ENCODE results near the gene LCE7A.

The LCE7A gene

DNA sequence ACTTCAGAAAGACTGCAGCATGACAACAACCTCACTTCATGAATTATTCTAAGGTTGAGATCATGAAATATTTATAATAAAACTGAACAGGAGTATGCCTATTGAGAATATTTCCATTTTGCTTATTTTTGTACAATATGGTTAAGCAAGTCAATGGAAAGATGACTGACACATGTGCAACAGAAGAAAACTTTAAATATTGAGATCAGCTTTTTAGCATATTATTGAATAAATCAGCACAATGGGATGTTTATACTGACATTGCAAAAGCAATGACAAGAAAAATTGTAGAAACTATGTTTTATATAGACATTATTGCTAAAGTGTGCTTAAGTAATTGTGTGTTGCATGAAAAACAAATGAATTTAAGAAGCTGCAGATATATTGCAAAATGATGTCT, 4.6 kb downstream of the LCE7A start:
- DNase-seq (ENCODE audit: low spot score in 2 of 2) (no peak), ATAC-seq (replicated peaks; ENCODE audit: extremely low read depth, poor library complexity, severe bottlenecking) (no peak)
- Mint-ChIP-seq H3K27ac (ENCODE audit: low read depth) (no peak overlapping the region), H3K9me3 (no peaks in the 10 kb centered on the region), H3K27me3 (peaks cover 11% of the 10 kb centered on the region), H3K4me3 (no peak overlapping the region), H3K4me1 (no peaks in the 10 kb centered on the region), H3K36me3 (ENCODE audit: insufficient read depth) (no peaks in the 10 kb centered on the region)

DNA sequence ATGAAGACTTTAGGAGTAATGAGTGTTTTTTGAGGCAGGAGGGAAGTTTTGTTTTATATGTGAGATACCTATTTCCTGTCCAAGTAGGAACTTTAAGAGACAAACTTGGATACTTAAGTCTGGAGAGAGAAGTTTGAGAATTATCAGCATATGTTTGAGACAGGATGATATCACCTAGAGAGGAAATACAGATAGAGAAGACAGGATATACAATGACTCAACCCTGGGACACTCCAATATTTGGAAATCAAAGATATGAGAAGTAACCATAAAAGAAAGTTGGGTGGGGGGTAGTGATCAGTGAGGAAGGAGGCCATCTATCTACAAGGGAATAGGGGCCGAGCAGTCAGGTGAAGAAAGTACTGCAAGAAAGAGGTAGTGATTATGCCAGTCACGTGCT, 6.5 kb downstream of the LCE7A start:
- no peaks in the 10 kb centered on the region for H3K9me3 Mint-ChIP-seq

DNA sequence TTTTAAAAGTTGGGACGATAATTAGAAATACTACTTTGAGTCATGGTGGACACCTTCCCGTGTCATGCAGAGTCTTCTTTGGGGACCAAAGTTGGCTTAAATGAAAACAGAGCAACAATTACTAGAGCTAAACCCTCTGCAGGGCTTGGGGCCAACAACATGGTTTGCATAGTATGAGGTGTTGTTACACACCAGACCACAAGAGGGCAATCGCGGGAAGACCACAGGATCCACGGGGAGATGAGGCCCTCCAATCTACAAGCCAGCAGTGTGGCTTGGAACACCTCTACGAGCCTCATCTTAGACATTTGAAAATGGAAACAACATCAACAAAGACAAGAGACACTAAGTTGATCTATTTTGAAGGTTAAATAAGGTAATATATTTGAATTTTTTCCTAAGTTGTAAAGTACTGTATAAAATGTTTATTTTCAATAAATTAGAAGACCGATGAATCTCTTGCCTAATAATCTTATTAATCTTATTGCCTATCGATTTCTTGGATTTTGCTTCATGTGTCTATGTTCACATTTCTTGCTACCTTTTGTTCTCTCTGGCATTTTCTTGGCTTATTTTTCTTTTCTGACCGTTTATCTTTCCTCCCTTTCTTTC, 10.1 kb downstream of the LCE7A start:
- no peak for ATAC-seq (replicated peaks; ENCODE audit: extremely low read depth, poor library complexity, severe bottlenecking)
- DNase-seq (ENCODE audit: low spot score in 2 of 2), result peak; percentile 24 to 27

More for the DNA sequence above, 6.5 kb downstream of the LCE7A start:
- DNase-seq (ENCODE audit: low spot score in 2 of 2) (no peak), ATAC-seq (replicated peaks; ENCODE audit: extremely low read depth, poor library complexity, severe bottlenecking) (no peak)
- Mint-ChIP-seq H3K27me3 (peaks cover 3% of the 10 kb centered on the region), H3K4me1 (no peaks in the 10 kb centered on the region), H3K4me3 (no peak overlapping the region), H3K27ac (ENCODE audit: low read depth) (no peak overlapping the region), H3K36me3 (ENCODE audit: insufficient read depth) (no peaks in the 10 kb centered on the region)

DNA sequence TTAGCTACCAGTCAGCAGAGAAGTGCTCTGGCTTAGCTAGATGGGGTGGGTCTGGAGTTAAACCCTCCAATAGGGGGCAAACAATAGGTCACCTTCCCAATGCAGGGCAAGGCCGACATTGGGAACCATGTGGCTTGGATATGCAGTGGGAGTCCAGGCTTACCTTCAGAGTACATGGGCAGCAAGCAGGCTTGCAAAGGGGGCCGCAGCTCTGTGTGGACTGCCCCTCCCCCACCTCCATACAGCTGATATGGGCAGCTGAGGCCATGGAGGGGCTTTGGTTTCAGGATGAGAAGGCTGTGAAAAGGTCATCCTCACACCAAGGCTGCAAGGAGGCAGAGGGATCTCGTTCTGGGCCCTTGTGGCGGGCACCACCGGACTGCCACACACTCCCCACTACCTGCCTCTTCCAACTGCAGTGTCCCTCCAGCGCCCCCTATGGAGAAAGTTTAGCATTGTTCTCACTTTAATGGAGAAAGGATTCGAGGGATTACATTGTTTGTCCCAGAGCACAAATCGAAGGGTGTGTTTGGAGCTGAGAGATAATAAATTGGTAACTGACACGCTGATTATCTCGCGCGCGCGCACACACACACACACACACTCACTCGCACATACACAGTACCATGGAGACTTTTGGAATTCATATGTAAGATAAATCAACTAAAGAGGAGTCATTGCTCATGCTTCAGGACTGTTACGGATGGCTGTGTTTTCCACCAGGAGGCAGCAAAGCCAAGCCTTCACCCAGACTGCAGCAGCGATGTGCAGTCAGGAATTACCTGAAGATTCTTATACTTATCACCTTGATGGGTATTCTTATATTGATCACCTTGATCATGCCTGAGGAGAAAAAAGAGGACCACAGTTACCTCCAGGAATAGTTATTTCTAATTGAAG, 11.3 kb downstream of the LCE7A start:
- Mint-ChIP-seq H3K4me1 (no peaks in the 10 kb centered on the region), H3K27me3 (peaks cover 26% of the 10 kb centered on the region), H3K4me3 (no peak overlapping the region), H3K9me3 (no peaks in the 10 kb centered on the region), H3K27ac (ENCODE audit: low read depth) (no peak overlapping the region), H3K36me3 (ENCODE audit: insufficient read depth) (no peaks in the 10 kb centered on the region)
- ATAC-seq (replicated peaks; ENCODE audit: extremely low read depth, poor library complexity, severe bottlenecking), result no peak
- DNase-seq (ENCODE audit: low spot score in 2 of 2), result no peak

More for the DNA sequence above, 10.1 kb downstream of the LCE7A start:
- no peaks in the 10 kb centered on the region for H3K36me3 Mint-ChIP-seq (ENCODE audit: insufficient read depth)
- H3K9me3 Mint-ChIP-seq, result no peaks in the 10 kb centered on the region
- H3K4me1 Mint-ChIP-seq, result no peaks in the 10 kb centered on the region
- H3K4me3 Mint-ChIP-seq, result no peak overlapping the region
- peaks cover 16% of the 10 kb centered on the region for H3K27me3 Mint-ChIP-seq
- H3K27ac Mint-ChIP-seq (ENCODE audit: low read depth), result no peak overlapping the region

DNA sequence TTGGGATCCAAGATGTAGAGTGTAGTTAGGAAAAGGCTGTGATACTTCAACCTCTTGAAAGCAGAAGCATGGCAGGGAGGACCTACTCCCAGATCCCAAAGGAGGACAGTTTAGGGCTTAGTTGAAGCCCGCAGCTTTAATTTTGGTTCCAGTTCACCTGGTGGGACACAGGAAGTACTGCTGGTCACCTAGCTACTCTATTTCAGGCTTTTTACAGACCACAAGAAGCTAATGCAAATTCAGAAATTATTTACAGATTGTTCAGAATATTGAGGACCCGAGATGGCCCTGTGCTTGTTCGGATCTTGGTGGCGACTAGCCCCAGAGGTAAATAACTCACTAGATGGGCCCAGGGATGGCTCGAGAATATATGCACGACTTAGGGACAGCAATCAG, 11.9 kb downstream of the LCE7A start:
- Mint-ChIP-seq H3K4me1 (no peaks in the 10 kb centered on the region), H3K27ac (ENCODE audit: low read depth) (no peak overlapping the region), H3K36me3 (ENCODE audit: insufficient read depth) (no peaks in the 10 kb centered on the region), H3K4me3 (no peak overlapping the region), H3K27me3 (peaks cover 29% of the 10 kb centered on the region), H3K9me3 (no peaks in the 10 kb centered on the region)
- ATAC-seq (replicated peaks; ENCODE audit: extremely low read depth, poor library complexity, severe bottlenecking), result no peak
- no peak for DNase-seq (ENCODE audit: low spot score in 2 of 2)

DNA sequence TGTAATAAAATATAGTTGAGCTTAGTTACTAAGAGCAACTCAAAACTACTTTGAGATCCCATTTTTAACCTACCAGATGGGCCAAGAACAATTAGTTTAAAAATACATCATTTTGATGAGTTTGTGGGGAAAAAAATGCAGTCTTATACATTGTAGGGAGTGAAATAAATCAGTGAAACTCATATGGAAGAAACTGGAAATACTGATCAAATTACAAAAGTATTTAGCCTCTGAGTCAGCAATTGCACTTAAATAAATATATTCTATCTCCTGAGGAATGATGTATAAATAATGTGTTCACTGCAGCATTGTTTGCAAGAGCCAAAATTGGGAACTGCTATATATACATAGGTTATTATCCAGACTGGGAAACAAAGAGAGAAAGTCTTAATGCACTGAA, 13.7 kb downstream of the LCE7A start:
- Mint-ChIP-seq H3K4me1 (no peaks in the 10 kb centered on the region), H3K9me3 (no peaks in the 10 kb centered on the region), H3K36me3 (ENCODE audit: insufficient read depth) (no peaks in the 10 kb centered on the region), H3K4me3 (no peak overlapping the region), H3K27ac (ENCODE audit: low read depth) (no peak overlapping the region), H3K27me3 (peaks cover 46% of the 10 kb centered on the region)
- DNase-seq (ENCODE audit: low spot score in 2 of 2) (no peak), ATAC-seq (replicated peaks; ENCODE audit: extremely low read depth, poor library complexity, severe bottlenecking) (no peak)

DNA sequence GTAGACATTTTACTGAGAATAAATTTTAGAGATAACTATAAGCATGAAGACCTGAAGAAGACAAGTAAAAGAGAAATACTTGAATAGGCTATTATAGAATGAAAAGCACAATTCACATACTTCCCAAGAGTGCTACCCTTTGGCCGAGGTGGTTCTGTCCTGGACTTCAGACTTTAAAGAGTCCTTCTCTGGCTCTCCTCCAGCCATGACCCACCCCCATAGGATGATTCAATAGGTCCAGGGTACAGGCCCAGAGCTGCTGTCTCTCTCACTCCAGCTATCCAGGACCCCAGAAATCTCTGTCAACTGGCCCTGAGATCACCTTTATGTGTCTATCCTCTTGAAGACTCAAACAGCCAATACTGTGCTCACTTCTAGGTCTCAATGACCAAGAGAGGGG, 17.0 kb downstream of the LCE7A start:
- H3K4me3 Mint-ChIP-seq, result no peak overlapping the region
- DNase-seq (ENCODE audit: low spot score in 2 of 2), result no peak

DNA sequence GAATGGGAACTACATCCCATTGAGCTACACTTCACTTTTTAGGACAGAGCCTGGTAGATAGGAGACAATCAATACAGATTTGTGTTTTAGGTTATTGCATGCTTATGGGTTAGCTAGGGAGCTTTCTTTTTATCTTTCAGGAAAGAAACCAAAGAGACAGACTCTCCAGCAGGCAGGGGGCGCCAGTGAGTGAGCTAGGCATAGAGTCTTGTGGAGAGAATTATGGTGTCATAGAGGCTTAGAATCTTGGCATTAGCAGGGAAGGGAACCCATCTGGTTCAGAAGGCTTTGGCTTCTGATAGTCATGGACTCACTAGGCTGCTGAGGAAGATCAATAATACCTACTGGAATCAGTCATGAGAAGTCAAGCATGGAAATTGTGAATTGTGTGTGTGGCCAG, 18.2 kb downstream of the LCE7A start, which contains the start of gene SMCP:
TSS of gene SMCP (plus strand) at position 281 of the 400 bp plus-strand sequence. CDS start 6,101 bp downstream, outside the sequence.
- DNase-seq (ENCODE audit: low spot score in 2 of 2), result no peak
- Mint-ChIP-seq H3K27me3 (peaks cover 35% of the 10 kb centered on the region), H3K4me3 (no peak within 1 kb of the TSS), H3K27ac (ENCODE audit: low read depth) (no peak within 1 kb of the TSS), H3K36me3 (ENCODE audit: insufficient read depth) (no peaks in the 10 kb centered on the region), H3K4me1 (no peaks in the 10 kb centered on the region), H3K9me3 (no peaks in the 10 kb centered on the region)
- ATAC-seq (replicated peaks; ENCODE audit: extremely low read depth, poor library complexity, severe bottlenecking), result no peak

More for the DNA sequence above, 17.0 kb downstream of the LCE7A start:
- H3K4me1 Mint-ChIP-seq, result no peaks in the 10 kb centered on the region
- no peak overlapping the region for H3K27ac Mint-ChIP-seq (ENCODE audit: low read depth)
- no peak for ATAC-seq (replicated peaks; ENCODE audit: extremely low read depth, poor library complexity, severe bottlenecking)
- H3K27me3 Mint-ChIP-seq, result peaks cover 40% of the 10 kb centered on the region
- no peaks in the 10 kb centered on the region for H3K36me3 Mint-ChIP-seq (ENCODE audit: insufficient read depth)
- no peaks in the 10 kb centered on the region for H3K9me3 Mint-ChIP-seq

DNA sequence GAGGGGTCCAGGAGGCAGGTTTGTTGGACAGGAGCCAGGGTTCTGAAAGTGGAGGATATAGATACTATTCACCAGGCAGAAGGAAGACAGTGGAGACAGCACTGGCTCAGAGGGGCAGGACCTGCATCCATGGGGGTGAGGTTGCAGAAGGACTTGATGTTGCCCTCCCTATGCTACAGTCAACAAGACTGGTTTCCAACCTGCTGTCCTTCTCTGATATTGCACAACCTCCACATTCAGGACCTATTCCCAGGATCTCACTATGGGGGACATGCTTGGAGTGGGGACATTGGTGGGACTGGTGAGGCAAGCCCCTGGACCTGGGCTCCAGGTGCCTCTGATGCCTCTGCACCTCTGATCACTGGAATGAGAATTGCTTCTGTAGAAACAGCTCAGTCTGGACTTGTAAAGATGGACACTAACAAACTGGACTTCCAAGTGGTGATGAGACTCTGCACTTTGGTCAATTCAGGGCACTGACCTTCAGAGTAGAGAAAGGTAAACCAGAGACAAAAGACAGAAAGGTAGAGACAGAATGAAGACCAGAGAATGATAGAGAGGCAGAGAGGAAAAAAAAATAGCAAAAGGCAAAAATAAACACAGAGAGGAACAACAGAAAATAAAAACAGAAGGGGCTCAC, 19.9 kb downstream of the LCE7A start:
- Mint-ChIP-seq H3K4me3 (no peak overlapping the region), H3K27me3 (peaks cover 34% of the 10 kb centered on the region), H3K27ac (ENCODE audit: low read depth) (no peak overlapping the region), H3K36me3 (ENCODE audit: insufficient read depth) (no peaks in the 10 kb centered on the region), H3K4me1 (no peaks in the 10 kb centered on the region), H3K9me3 (no peaks in the 10 kb centered on the region)
- ATAC-seq (replicated peaks; ENCODE audit: extremely low read depth, poor library complexity, severe bottlenecking), result no peak
- DNase-seq (ENCODE audit: low spot score in 2 of 2), result no peak

DNA sequence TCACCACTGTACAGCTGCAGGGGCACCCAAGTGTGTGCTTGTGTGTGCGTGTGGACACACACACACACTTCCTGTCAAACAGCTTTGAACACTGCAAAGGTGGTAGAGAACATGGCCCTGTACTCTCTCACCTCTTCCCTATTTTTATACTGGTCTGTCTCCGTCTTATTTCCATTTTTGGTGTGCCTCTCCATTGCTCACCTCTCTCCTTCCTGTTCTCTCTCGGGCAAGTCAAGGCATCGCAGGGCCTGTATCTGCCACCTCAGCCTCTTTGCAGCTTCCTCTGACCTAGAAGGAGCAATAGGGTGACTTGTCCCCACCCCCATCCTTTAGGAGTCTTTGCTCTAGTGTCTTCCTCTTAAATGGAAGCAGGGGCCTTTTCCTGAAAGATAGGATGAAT, 20.5 kb downstream of the LCE7A start:
- Mint-ChIP-seq H3K9me3 (no peaks in the 10 kb centered on the region), H3K27ac (ENCODE audit: low read depth) (no peak overlapping the region), H3K36me3 (ENCODE audit: insufficient read depth) (no peaks in the 10 kb centered on the region), H3K27me3 (peaks cover 28% of the 10 kb centered on the region), H3K4me1 (no peaks in the 10 kb centered on the region), H3K4me3 (no peak overlapping the region)
- DNase-seq (ENCODE audit: low spot score in 2 of 2) (no peak), ATAC-seq (replicated peaks; ENCODE audit: extremely low read depth, poor library complexity, severe bottlenecking) (no peak)

DNA sequence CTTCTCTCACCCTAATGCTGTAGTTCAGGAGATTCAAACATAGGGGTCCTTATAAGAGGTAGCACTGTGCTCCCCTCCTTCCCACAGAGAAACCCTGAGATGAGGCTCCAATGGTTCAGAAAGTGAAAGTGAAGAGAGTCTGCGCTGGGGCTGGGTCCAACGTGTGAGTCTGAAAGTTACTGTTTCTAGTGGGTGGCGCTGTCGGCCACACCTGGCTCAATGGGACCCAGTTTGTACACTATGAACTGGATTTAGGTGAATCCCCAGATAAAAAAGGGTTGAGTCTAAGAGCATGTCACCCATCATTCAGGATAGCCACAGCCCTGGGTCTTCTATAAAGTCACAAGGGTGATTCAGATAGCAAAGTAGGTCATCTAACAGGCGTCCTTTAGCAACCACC, 21.1 kb downstream of the LCE7A start:
- Mint-ChIP-seq H3K27ac (ENCODE audit: low read depth) (no peak overlapping the region), H3K4me3 (no peak overlapping the region)
- ATAC-seq (replicated peaks; ENCODE audit: extremely low read depth, poor library complexity, severe bottlenecking), result peak; percentile 28

DNA sequence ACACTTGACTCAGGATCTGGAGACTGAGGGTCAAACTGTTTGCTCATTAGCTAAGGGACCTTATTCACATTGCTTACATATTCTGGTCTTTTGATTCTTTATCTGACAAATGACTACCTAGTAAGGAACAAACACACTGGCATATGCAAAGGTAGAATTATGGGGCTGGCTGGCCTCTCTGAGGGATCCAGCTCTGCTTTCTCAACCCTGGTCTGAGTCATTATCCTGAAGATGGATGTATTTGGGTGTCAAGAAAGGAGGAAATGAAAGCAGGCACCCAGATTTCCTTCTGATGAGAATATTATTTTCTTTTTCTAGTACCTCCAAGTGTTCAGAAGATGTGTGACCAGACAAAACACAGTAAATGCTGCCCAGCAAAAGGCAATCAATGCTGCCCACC, 24.3 kb downstream of the LCE7A start:
- peaks cover 5% of the 10 kb centered on the region for H3K4me1 Mint-ChIP-seq
- H3K27me3 Mint-ChIP-seq, result peaks cover 17% of the 10 kb centered on the region
- no peaks in the 10 kb centered on the region for H3K9me3 Mint-ChIP-seq
- no peaks in the 10 kb centered on the region for H3K36me3 Mint-ChIP-seq (ENCODE audit: insufficient read depth)
- ATAC-seq (replicated peaks; ENCODE audit: extremely low read depth, poor library complexity, severe bottlenecking), result no peak
- no peak for DNase-seq (ENCODE audit: low spot score in 2 of 2)
- H3K27ac Mint-ChIP-seq (ENCODE audit: low read depth), result no peak overlapping the region
- no peak overlapping the region for H3K4me3 Mint-ChIP-seq

More for the DNA sequence above, 21.1 kb downstream of the LCE7A start:
- DNase-seq (ENCODE audit: low spot score in 2 of 2), result no peak
- Mint-ChIP-seq H3K36me3 (ENCODE audit: insufficient read depth) (no peaks in the 10 kb centered on the region), H3K27me3 (peaks cover 28% of the 10 kb centered on the region), H3K4me1 (peaks cover 5% of the 10 kb centered on the region), H3K9me3 (no peaks in the 10 kb centered on the region)

All from central memory CD8-positive, alpha-beta T cell (primary cell).